Panc1 (cell line): ENCODE measurements around the gene GDPD1. TPM values are rescaled to one million over a fixed set of nuclear protein-coding genes. Genes with fewer than 3 reads are reported as not detected.

Source experiments
- ATAC-seq: fragments of 200-7000 bp; cut with Tn5 transposase; 2 replicates; pipeline ENCODE4 v1.9.1; 2020; ENCODE audit warnings: mild to moderate bottlenecking, moderate library complexity
- BruUV-seq: library from RNA; stranded (reverse); fragments of 400-500 nt; replicated peaks from 2 replicates; lab custom pipeline; 2021; lab: Mats Ljungman, UMichigan
- CTCF ChIA-PET: fragments of 300-600 bp; sonication (Branson Sonifier 250); formaldehyde crosslinking; loops from one replicate; lab custom pipeline; 2022; ENCODE audit warnings: antibody characterized with exemption; lab: Charles Lee
- POLR2A ChIA-PET: fragments of 300-600 bp; sonication (Branson Sonifier 250); formaldehyde crosslinking; loops from one replicate; lab custom pipeline; 2022; ENCODE audit warnings: antibody characterized with exemption; lab: Charles Lee
- DNase-seq: peaks from one replicate; pipeline ENCODE4 v3.0.0-alpha.2; 2010; ENCODE audit warnings: low read depth, low spot score
- H3K27ac ChIP-seq: 2 replicates; pipeline ENCODE4 v1.5.1; 2011; ENCODE audit warnings: mild to moderate bottlenecking, low read length, inconsistent platforms
- H3K27me3 ChIP-seq: fragments of 200-500 bp; sonication (Bioruptor generic); 2 replicates; pipeline ENCODE4 v1.6.0; 2014; ENCODE audit warnings: low read length, inconsistent platforms; ENCODE audit not compliant: control insufficient read depth, insufficient read depth
- H3K36me3 ChIP-seq: fragments of 200-500 bp; sonication (Bioruptor generic); 2 replicates; pipeline ENCODE4 v1.5.1; 2014; ENCODE audit warnings: inconsistent platforms, mild to moderate bottlenecking, low read length, moderate library complexity; ENCODE audit not compliant: control insufficient read depth, insufficient read depth
- H3K4me1 ChIP-seq: 2 replicates; pipeline ENCODE4 v1.5.1; 2011; ENCODE audit warnings: inconsistent platforms, mild to moderate bottlenecking, low read length, moderate library complexity; ENCODE audit not compliant: control insufficient read depth, insufficient read depth
- H3K4me3 ChIP-seq, 2 experiments: 2 replicates each; pipeline ENCODE4 v1.5.1; 2011 to 2012; ENCODE audit warnings: low read depth in 2 of 2, low read length in 2 of 2, mild to moderate bottlenecking in 2 of 2, inconsistent platforms in 1 of 2, moderate library complexity in 1 of 2
- H3K9me3 ChIP-seq: fragments of 200-500 bp; sonication (Bioruptor generic); 2 replicates; pipeline ENCODE4 v1.5.1; 2014; ENCODE audit warnings: low read depth, mild to moderate bottlenecking, inconsistent platforms, low read length, moderate library complexity; ENCODE audit not compliant: control insufficient read depth, insufficient read depth
- CTCF ChIP-seq: fragments of 450-650 bp; IDR thresholded peaks from 2 replicates; pipeline ENCODE4 v1.5.1; 2017; ENCODE audit warnings: mild to moderate bottlenecking
- POLR2AphosphoS5 ChIP-seq: IDR thresholded peaks from 2 replicates; pipeline ENCODE4 v1.6.1; 2012; ENCODE audit warnings: mild to moderate bottlenecking, low read depth, low read length, moderate library complexity
- REST ChIP-seq, 2 experiments: IDR thresholded peaks; 2 replicates each; pipeline ENCODE4 v1.6.1; 2011 to 2012; ENCODE audit warnings: low read depth in 2 of 2, control low read depth in 1 of 2, low read length in 1 of 2, mild to moderate bottlenecking in 1 of 2, moderate library complexity in 1 of 2; ENCODE audit not compliant: insufficient read depth in 1 of 2
- SIN3A ChIP-seq: IDR thresholded peaks from 2 replicates; pipeline ENCODE4 v1.6.1; 2012; ENCODE audit warnings: low read depth, mild to moderate bottlenecking, low read length, moderate library complexity, borderline replicate concordance; ENCODE audit not compliant: insufficient read depth
- TCF7L2 ChIP-seq: IDR thresholded peaks from 2 replicates; pipeline ENCODE4 v1.6.1; 2011; ENCODE audit warnings: mild to moderate bottlenecking, low read depth, low read length, inconsistent platforms
- in situ Hi-C: cut with HindIII; loops from 2 replicates; pipeline ENCODE4 v1.10.0; 2016; ENCODE audit warnings: low sequenced_read_pairs, low pct_unique_long_range_greater_than_20kb
- intact Hi-C: fragments of 100-400 bp; cut with micrococcal nuclease; formaldehyde crosslinking; loops from one replicate; pipeline ENCODE4 v1.10.0; 2022; ENCODE audit not compliant: unreplicated experiment
- total RNA-seq: library from RNA; stranded (reverse); gene quantifications from one replicate; pipeline ENCODE4 v1.2.1, GENCODE V29; 2021; ENCODE audit not compliant: unreplicated experiment

The GDPD1 gene
- total RNA-seq, 1 experiment from 2014 or later = 0.26 TPM

GRCh38 chr17:59299400-59300092 lies 79.2 kb downstream of the GDPD1 start:
- DNase-seq = no peak
- H3K4me1 ChIP-seq = no peaks in the 10 kb centered on the region
- CTCF ChIA-PET = no interaction called here
- TF ChIP-seq CTCF (no peak), TCF7L2 (no peak), SIN3A (no peak), REST (IDR thresholded peaks at IDR 0.05; ENCODE audit: insufficient read depth in 1 of 2, low read depth in 2 of 2, low read length in 1 of 2) (no peak), POLR2AphosphoS5 (no peak)
- no peaks in the 10 kb centered on the region for H3K9me3 ChIP-seq
- no peak overlapping the region for H3K4me3 ChIP-seq
- ATAC-seq = no peak
- H3K36me3 ChIP-seq = no peaks in the 10 kb centered on the region
- intact Hi-C loops = no loop called here
- in situ Hi-C loops = no loop called here
- no TSS peak for BruUV-seq
- H3K27ac ChIP-seq = no peak overlapping the region
- H3K27me3 ChIP-seq = no peaks in the 10 kb centered on the region
- POLR2A ChIA-PET = no interaction called here

GRCh38 chr17:59300941-59301340 lies 80.6 kb downstream of the GDPD1 start:
- no peak overlapping the region for H3K4me3 ChIP-seq
- ATAC-seq (no peak), DNase-seq (no peak)
- in situ Hi-C loops = no loop called here
- no peaks in the 10 kb centered on the region for H3K4me1 ChIP-seq
- no peak overlapping the region for H3K27ac ChIP-seq
- TF ChIP-seq REST (IDR thresholded peaks at IDR 0.05; ENCODE audit: insufficient read depth in 1 of 2, low read depth in 2 of 2, low read length in 1 of 2) (no peak), TCF7L2 (no peak), SIN3A (no peak), POLR2AphosphoS5 (no peak), CTCF (no peak)
- H3K9me3 ChIP-seq = no peaks in the 10 kb centered on the region
- H3K27me3 ChIP-seq = no peaks in the 10 kb centered on the region
- ChIA-PET POLR2A (no interaction called here), CTCF (no interaction called here)
- intact Hi-C loops = no loop called here
- no peaks in the 10 kb centered on the region for H3K36me3 ChIP-seq
- BruUV-seq = no TSS peak
